Gastroesophageal sphincter (tissue), 3 donors: Measurements from ENCODE around the gene MXRA7.

ENCODE experiments used
- CTCF ChIP-seq, 4 experiments: fragments of 200-600 bp in 2 of 4; fragments of 450-650 bp in 2 of 4; sonication (generic) in 1 of 4; IDR thresholded peaks; one replicate each; pipeline ENCODE4 v1.5.1; 2017 to 2019; ENCODE audit warnings: antibody characterized with exemption in 4 of 4, mild to moderate bottlenecking in 2 of 4, moderate library complexity in 2 of 4
- POLR2AphosphoS5 ChIP-seq: sonication (generic); formaldehyde crosslinking; IDR thresholded peaks from one replicate; pipeline ENCODE4 v1.6.1; 2017; ENCODE audit warnings: antibody characterized with exemption

GRCh38 chr17:76702941-76703637, 7.7 kb downstream of the MXRA7 start:
- TF ChIP-seq CTCF (IDR thresholded peaks at IDR 0.05), result no peak
- no peak for TF ChIP-seq POLR2AphosphoS5
